Fibroblast of upper back skin (primary cell): ENCODE data around the gene ZNF800.

Source experiments
- DNase-seq: peaks from one replicate; pipeline ENCODE4 v3.0.0-alpha.2; 2013

ZNF800 gene

GRCh38 chr7:127347567-127348246 lies 44.8 kb downstream of the ZNF800 start:
- DNase-seq, result peak; percentile 56

- DNase-seq, result no peak
Observed at GRCh38 chr7:127346575-127347256, 45.8 kb downstream of the ZNF800 start.

- no peak for DNase-seq
Observed at GRCh38 chr7:127342596-127342995, 49.9 kb downstream of the ZNF800 start.

GRCh38 chr7:127338122-127338521 lies 54.4 kb downstream of the ZNF800 start:
- DNase-seq, result no peak

- no peak for DNase-seq
Observed at GRCh38 chr7:127337581-127337980, 54.9 kb downstream of the ZNF800 start.

GRCh38 chr7:127336458-127336857 lies 56.0 kb downstream of the ZNF800 start:
- DNase-seq, result no peak

GRCh38 chr7:127332880-127333279 lies 59.6 kb downstream of the ZNF800 start:
- no peak for DNase-seq

- DNase-seq, result no peak
Observed at GRCh38 chr7:127330070-127330469, 62.4 kb downstream of the ZNF800 start.

- no peak for DNase-seq
Observed at GRCh38 chr7:127322832-127323493, 69.5 kb downstream of the ZNF800 start.

- DNase-seq, result no peak
Observed at GRCh38 chr7:127322351-127322750, 70.2 kb downstream of the ZNF800 start.

GRCh38 chr7:127320974-127321373 lies 71.5 kb downstream of the ZNF800 start:
- DNase-seq, result no peak
